Small intestine (tissue), 7 donors: ENCODE data around the gene MAST4. TPM values are rescaled to one million over a fixed set of nuclear protein-coding genes. Genes with fewer than 3 reads are reported as not detected.
A peak's percentile ranks its signal among the peaks of the same experiment; 100 is the strongest.

Experiments used
- DNase-seq, 2 donors: peaks; one replicate each; pipeline versions ENCODE4 v3.0.0 to v3.0.0-alpha.2; 2013
- FAIRE-seq: peaks from 2 replicates; lab custom pipeline; 2012; peaks lifted over from hg19 to GRCh38; lab: Jason Lieb, UNC
- H3K27ac ChIP-seq, 3 donors: one replicate each; pipeline ENCODE4 v1.5.1; 2013; ENCODE audit warnings: low read length in 2 of 3, mild to moderate bottlenecking in 2 of 3, control low read depth in 1 of 3, inconsistent platforms in 1 of 3, low read depth in 1 of 3, moderate library complexity in 1 of 3
- H3K27me3 ChIP-seq, 3 donors: one replicate each; pipeline ENCODE4 v1.6.1; 2013; ENCODE audit warnings: low read length in 3 of 3, inconsistent platforms in 1 of 3; ENCODE audit not compliant: control insufficient read depth in 3 of 3, insufficient read depth in 3 of 3
- H3K36me3 ChIP-seq, 3 donors: one replicate each; pipeline ENCODE4 v1.6.1; 2013; ENCODE audit warnings: low read length in 3 of 3, inconsistent platforms in 1 of 3, low read depth in 1 of 3, mild to moderate bottlenecking in 1 of 3, moderate library complexity in 1 of 3; ENCODE audit not compliant: control insufficient read depth in 3 of 3, insufficient read depth in 2 of 3
- H3K4me1 ChIP-seq, 3 donors: one replicate each; pipeline ENCODE4 v1.6.1; 2013; ENCODE audit warnings: low read length in 2 of 3, inconsistent platforms in 1 of 3, low read depth in 1 of 3, mild to moderate bottlenecking in 1 of 3, moderate library complexity in 1 of 3; ENCODE audit not compliant: control insufficient read depth in 3 of 3, insufficient read depth in 2 of 3
- H3K4me3 ChIP-seq, 3 donors: one replicate each; pipeline ENCODE4 v1.5.1; 2013; ENCODE audit warnings: low read length in 3 of 3, control low read depth in 1 of 3, inconsistent platforms in 1 of 3, low read depth in 1 of 3, mild to moderate bottlenecking in 1 of 3, moderate library complexity in 1 of 3
- H3K9me3 ChIP-seq, 2 donors: one replicate each; pipeline ENCODE4 v1.6.1; 2013; ENCODE audit warnings: low read depth in 1 of 2, low read length in 1 of 2; ENCODE audit not compliant: control insufficient read depth in 2 of 2, insufficient read depth in 1 of 2
- WGBS, 3 donors: extraction: QIAGEN DNeasy Blood & Tissue Kit; methylation state at CpG; one replicate each; pipeline ENCODE4 v1.1.7; 2013; 5-methylcytosine and 5-hydroxymethylcytosine counted together
- polyA plus RNA-seq, 4 donors: library from polyadenylated mRNA; stranded (reverse) in 3 of 4; unstranded in 1 of 4; fragments of 200-250 nt in 3 of 4; fragments of 120-200 nt in 1 of 4; gene quantifications; one replicate each; pipeline versions ENCODE4 v1.2.1 to v1.2.3, GENCODE V29; 2013
- donor health status: healthy with polysubstance abuse.
- donor health status: control.
- donor health status: control.
- donor health status: Bipolar disorder and iron deficiency.
- donor health status: healthy.

Gene MAST4
- polyA plus RNA-seq, 4 donors, result 3.0 to 16.4 (median 4.5) TPM

DNA sequence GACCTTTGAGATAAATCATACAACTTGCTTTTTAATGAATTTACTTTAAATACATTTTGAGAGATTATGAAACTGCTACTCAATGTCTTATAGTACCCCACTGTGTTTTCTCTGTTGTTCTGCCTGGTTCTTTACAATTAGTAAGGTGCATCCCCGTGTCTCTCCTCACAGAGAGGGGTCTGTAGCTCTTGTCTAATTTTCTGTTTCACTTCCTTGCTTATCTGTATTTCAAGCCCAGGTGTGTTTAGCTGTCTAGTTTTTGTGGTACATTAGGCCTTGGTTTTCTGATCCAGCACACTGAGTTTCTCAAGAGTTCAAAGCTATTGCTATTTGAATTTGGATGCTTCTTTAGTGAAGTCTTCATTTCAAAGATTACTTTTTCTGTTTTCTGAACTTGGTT is 105.1 kb downstream of the MAST4 start:
- no peak overlapping the region for H3K27ac ChIP-seq
- no peaks in the 10 kb centered on the region for H3K4me1 ChIP-seq
- no peaks in the 10 kb centered on the region for H3K9me3 ChIP-seq
- H3K4me3 ChIP-seq, result no peak overlapping the region
- WGBS, 3 donors, result 54 to 68% (median 66%) methylated on average over 1 of the region's 1 CpG
- no peaks in the 10 kb centered on the region for H3K36me3 ChIP-seq
- no peak for DNase-seq
- H3K27me3 ChIP-seq, result no peaks in the 10 kb centered on the region
- FAIRE-seq, result no peak

DNA sequence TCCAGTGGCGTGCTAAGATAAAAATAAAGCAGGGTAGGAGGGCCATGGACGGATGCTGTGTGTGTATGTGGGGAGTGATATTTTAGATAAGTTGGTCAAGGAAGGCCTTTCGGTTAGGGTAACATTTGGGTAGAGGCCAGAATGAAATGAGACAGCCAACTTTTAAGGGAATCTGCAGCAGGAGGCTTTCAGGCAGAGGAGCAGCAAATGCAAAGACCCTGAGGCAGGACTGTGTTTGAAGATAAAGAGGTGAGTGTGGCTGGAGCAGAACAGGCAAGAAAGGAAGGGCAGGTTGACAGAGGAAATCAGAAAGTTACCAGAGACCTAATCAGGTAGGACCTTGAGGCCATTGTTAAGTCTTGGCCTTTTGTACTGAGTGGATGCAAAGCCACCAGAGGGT is 106.2 kb downstream of the MAST4 start:
- H3K27ac ChIP-seq, result no peak overlapping the region
- no peak for FAIRE-seq
- H3K27me3 ChIP-seq, result no peaks in the 10 kb centered on the region
- no peaks in the 10 kb centered on the region for H3K36me3 ChIP-seq
- WGBS, 3 donors, result 71 to 88% (median 79%) methylated on average over 3 of the region's 3 CpGs
- H3K4me3 ChIP-seq, result no peak overlapping the region
- H3K9me3 ChIP-seq, result no peaks in the 10 kb centered on the region
- no peak for DNase-seq
- H3K4me1 ChIP-seq, result no peaks in the 10 kb centered on the region

DNA sequence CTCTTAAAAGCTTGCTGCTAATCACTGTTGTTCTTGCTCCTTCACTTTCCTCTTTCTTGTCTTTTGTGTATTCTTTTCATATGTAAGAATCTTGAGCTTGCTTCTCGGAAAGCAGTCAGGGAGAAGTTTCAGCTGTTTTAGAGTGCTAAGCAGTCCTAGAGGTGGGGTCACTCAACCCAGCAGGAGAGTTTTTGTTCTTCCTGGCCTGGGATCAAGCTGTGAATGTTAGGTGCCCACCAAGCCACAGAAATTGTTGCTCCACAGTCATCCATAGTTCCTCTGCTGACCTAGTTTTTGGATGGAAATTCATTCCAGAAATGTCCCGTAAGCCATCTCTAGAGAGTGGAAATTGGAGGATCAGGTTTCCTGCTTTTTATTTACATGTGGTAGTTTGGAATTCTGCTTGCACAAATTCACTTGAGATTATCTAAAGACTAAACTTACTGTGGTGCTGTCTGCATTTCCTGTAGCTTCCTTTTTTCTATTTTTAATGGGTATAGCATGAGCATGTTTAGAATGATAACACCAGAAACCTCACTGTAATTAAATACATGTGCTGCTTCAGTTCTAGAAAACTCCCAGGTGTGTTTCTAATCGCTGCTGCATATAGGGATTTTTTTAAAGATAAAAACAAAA is 108.7 kb downstream of the MAST4 start:
- no peak for FAIRE-seq
- Histone ChIP-seq H3K4me1 (no peaks in the 10 kb centered on the region), H3K27ac (no peak overlapping the region), H3K4me3 (no peak overlapping the region), H3K27me3 (no peaks in the 10 kb centered on the region), H3K36me3 (no peaks in the 10 kb centered on the region), H3K9me3 (no peaks in the 10 kb centered on the region)
- peak in 1 of 2 donors; percentile 2 for DNase-seq
- WGBS, 3 donors, result 34 to 59% (median 36%) methylated on average over 3 of the region's 3 CpGs

DNA sequence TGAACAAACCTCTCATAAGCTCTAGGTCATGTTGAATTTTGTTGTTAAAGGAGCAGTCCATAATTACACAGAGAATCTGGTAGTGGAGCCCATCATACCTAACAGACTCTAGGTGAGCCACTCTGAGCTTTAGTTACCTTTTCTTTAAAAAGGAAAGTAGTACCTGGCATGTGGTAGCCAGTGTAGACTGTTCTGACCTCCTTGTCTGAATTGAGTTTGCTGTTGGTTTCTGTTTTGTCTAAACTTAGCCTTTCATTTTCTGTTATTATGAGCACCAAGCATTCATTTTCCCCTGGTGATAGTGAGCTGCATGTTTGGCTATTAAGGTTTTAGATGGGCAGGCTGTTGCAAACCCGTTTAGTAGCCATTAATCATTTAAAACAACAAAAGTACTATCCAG is 112.2 kb downstream of the MAST4 start:
- 7 to 38% (median 13%) methylated on average over 1 of the region's 1 CpG for WGBS, 3 donors
- no peak for DNase-seq
- FAIRE-seq, result no peak
- no peaks in the 10 kb centered on the region for H3K9me3 ChIP-seq
- no peaks in the 10 kb centered on the region for H3K36me3 ChIP-seq
- no peak overlapping the region for H3K4me3 ChIP-seq
- no peaks in the 10 kb centered on the region for H3K4me1 ChIP-seq
- no peaks in the 10 kb centered on the region for H3K27me3 ChIP-seq
- H3K27ac ChIP-seq, result no peak overlapping the region

DNA sequence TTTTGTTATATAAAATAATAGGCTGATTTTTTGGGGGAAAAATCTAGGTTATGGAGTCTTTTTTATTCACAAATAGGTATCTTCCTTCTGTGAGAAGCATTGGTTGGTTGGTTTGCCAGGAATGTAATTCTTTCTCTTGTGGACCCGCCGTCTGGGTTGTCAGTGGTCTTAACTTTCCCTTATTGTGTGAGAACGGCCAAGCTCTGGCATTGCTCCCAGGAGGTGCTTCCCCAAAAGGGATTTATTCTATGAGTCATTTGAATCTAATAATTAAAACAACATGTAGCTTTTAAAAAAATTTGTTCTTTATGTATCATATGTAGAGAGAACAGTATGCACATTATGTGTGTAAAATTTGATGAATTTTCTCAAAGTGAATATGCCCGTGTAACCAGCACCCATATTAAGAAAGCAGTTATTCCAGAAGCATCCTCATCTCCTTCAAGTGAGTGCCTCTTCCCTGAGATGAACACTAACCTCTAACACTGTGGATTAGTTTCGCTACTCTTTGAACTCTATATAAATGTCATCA is 114.4 kb downstream of the MAST4 start:
- Histone ChIP-seq H3K4me3 (no peak overlapping the region), H3K27me3 (no peaks in the 10 kb centered on the region), H3K4me1 (no peaks in the 10 kb centered on the region), H3K9me3 (no peaks in the 10 kb centered on the region), H3K36me3 (no peaks in the 10 kb centered on the region), H3K27ac (no peak overlapping the region)
- DNase-seq, result no peak
- WGBS, 3 donors, result 82 to 92% (median 83%) methylated on average over 5 of the region's 5 CpGs
- no peak for FAIRE-seq

DNA sequence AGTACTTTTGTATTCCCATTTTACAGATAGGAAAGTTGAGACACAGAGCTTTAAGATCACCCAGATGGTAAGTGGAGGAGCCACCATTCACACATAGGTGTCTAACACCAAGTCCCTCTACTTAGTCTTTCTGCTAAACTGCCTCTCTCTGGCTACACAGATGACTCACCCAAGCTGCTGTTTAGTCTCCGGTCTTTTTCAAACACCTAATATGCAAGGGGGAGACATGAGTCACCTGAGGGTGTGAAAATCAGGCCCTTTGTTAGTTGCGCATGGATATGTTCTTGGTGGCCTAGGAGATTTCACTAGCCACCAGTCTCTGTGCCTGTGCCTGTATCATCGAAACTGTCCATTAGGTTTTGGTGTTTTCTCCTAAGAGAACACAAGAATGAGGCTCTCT is 117.8 kb downstream of the MAST4 start:
- Histone ChIP-seq H3K27ac (no peak overlapping the region), H3K4me3 (no peak overlapping the region), H3K4me1 (no peaks in the 10 kb centered on the region), H3K9me3 (no peaks in the 10 kb centered on the region), H3K27me3 (no peaks in the 10 kb centered on the region), H3K36me3 (no peaks in the 10 kb centered on the region)
- FAIRE-seq, result no peak
- no peak for DNase-seq
- 72 to 76% (median 75%) methylated on average over 3 of the region's 3 CpGs for WGBS, 3 donors

DNA sequence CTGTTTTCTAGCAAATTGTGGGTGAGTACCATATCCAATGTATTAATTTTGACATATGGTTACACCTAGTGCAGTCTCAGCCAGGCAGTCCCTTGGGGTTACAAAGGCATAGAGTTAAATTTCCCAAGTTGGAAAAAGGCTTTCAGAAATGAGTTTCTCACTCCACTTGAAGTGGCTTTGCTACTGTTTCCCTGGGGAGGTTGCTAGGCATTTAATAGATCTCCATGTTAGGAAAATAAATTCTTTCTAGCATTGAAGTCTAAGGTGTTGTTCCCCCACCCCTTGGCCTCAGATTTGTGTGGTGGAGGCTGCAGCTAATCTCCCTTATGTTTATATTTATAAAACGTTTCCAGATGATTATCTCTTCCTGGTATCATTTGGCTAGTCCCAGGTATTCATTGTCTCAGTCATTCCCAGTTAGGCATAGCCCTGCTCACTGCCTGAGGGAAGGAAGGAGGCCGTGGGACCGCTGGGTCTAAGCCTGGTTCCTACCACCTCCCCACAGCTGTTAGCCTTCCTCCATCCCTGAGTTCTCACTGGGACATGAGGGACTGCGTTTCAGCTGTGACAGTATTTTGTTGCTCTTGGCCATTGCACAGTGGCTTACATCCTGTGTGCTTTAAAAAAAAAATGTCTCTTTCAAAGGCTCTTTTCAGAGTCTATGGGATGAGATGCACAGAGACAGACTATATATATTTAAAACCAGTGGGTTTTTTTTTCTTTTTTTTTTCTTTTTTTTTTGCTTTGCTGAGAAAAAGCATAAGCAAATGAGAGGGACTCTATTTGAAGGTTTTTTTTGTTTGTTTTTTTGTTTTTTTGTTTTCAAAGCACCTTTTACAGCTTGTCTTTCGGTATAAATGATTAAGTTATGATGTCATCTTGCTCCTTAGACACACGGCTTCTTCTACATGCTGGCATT is 121.5 kb downstream of the MAST4 start:
- H3K9me3 ChIP-seq, result no peaks in the 10 kb centered on the region
- DNase-seq, result no peak
- FAIRE-seq, result no peak
- WGBS, 3 donors, result 47 to 59% (median 58%) methylated on average over 6 of the region's 6 CpGs
- H3K27ac ChIP-seq, result peak overlapping the region in 1 of 3 donors; percentile 34
- H3K4me3 ChIP-seq, result no peak overlapping the region
- H3K27me3 ChIP-seq, result no peaks in the 10 kb centered on the region
- no peaks in the 10 kb centered on the region for H3K4me1 ChIP-seq
- H3K36me3 ChIP-seq, result no peaks in the 10 kb centered on the region

DNA sequence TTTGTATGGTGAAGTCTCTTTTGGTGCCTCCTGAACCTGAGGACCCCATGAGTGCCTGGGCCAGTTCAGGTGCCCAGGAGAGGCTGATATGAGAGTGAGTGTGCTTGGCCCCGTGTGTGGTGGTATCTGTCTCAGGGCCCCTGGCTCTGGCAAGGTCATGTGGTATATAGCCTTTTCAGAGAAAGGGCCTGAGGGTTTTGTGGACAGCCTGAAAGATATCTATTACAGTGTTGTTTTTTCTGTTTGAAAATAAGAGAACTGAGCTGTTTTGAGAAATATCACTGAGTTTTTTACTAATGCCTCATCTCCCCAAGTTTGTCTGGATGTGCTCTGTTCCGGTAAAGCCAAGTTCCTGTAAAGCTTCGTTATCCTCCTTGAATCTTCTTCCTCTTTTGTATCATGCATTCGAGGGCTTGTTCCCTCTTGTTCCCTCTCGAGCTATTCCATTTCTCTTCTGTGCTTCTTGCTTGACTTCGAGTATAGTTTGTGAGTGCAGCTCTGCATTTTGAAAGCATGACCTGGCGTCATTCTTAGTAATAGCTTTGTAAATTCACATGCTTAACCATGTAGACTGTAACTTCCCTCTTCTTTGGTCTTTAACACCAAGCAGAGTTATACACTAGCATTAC is 122.3 kb downstream of the MAST4 start:
- Histone ChIP-seq H3K36me3 (no peaks in the 10 kb centered on the region), H3K9me3 (no peaks in the 10 kb centered on the region), H3K27me3 (no peaks in the 10 kb centered on the region), H3K27ac (peak overlapping the region in 1 of 3 donors; percentile 34), H3K4me1 (no peaks in the 10 kb centered on the region), H3K4me3 (no peak overlapping the region)
- WGBS, 3 donors, result 68 to 75% (median 70%) methylated on average over 7 of the region's 7 CpGs
- FAIRE-seq, result no peak
- DNase-seq, result no peak
